LHCN-M2 (cell line): ENCODE data around the gene METAP1D. TPM values are rescaled to one million over a fixed set of nuclear protein-coding genes. Genes with fewer than 3 reads are reported as not detected.
A peak's percentile ranks its signal among the peaks of the same experiment; 100 is the strongest.
"Not testable (repeated sequence)": the region's sequence is repeated elsewhere in the genome, so short reads cannot be mapped to it uniquely, and the experiment has no call there.

ENCODE experiments used
- DNase-seq: peaks from one replicate; pipeline ENCODE4 v3.0.0-alpha.2; 2012; ENCODE audit warnings: low read depth
- polyA plus RNA-seq: library from polyadenylated mRNA; unstranded; fragments of >200 nt; gene quantifications from one replicate; pipeline ENCODE4 v1.2.1, GENCODE V29; 2012; ENCODE audit warnings: missing spikeins
- total RNA-seq: library from RNA; depleted of rRNA; stranded (reverse); fragments of >200 nt; gene quantifications from 2 replicates; pipeline ENCODE4 v1.2.3, GENCODE V29; 2014; rRNA removed

Gene METAP1D
- total RNA-seq: 6.9 and 8.2 TPM in 2 replicates
- 3.1 TPM for polyA plus RNA-seq

GRCh38 chr2:171999604-172000469 lies at the start of gene METAP1D:
Gene METAP1D, plus strand, starts transcription at chr2:171999953. Its CDS starts 17 bp downstream, at chr2:171999970.
- peak; percentile 87 for DNase-seq

- DNase-seq: no peak
These were observed 47.5 kb upstream of the METAP1D start for GRCh38 chr2:171952276-171952675.

GRCh38 chr2:171952748-171953147 lies 47.0 kb upstream of the METAP1D start:
- DNase-seq: no peak

GRCh38 chr2:171956135-171956825 lies 43.5 kb upstream of the METAP1D start:
- no peak for DNase-seq

GRCh38 chr2:171957061-171957460 lies 42.7 kb upstream of the METAP1D start:
- peak; percentile 49 for DNase-seq

GRCh38 chr2:171958475-171958874 lies 41.3 kb upstream of the METAP1D start:
- peak; percentile 68 for DNase-seq

- DNase-seq: no peak
These were observed 39.8 kb upstream of the METAP1D start for GRCh38 chr2:171959998-171960397.

GRCh38 chr2:171960570-171960969 lies 39.2 kb upstream of the METAP1D start:
- peak; percentile 8 for DNase-seq

- no peak for DNase-seq
These were observed 36.6 kb upstream of the METAP1D start for GRCh38 chr2:171963198-171963597.

GRCh38 chr2:171964308-171964707 lies 35.4 kb upstream of the METAP1D start:
- no peak for DNase-seq

- DNase-seq: no peak
These were observed 34.5 kb upstream of the METAP1D start for GRCh38 chr2:171965238-171965637.

- no peak for DNase-seq
These were observed 34.1 kb upstream of the METAP1D start for GRCh38 chr2:171965661-171966060.

GRCh38 chr2:171966235-171966634 lies 33.5 kb upstream of the METAP1D start:
- DNase-seq: no peak

- DNase-seq: no peak
These were observed 33.1 kb upstream of the METAP1D start for GRCh38 chr2:171966688-171967087.

- DNase-seq: no peak
These were observed 31.2 kb upstream of the METAP1D start for GRCh38 chr2:171968509-171968908.

GRCh38 chr2:171972329-171972982 lies 27.3 kb upstream of the METAP1D start:
- DNase-seq: no peak

- no peak for DNase-seq
These were observed 20.6 kb upstream of the METAP1D start for GRCh38 chr2:171979103-171979502.

GRCh38 chr2:171983924-171984323 lies 15.8 kb upstream of the METAP1D start:
- DNase-seq: not testable (repeated sequence)

- DNase-seq: no peak
These were observed 14.7 kb upstream of the METAP1D start for GRCh38 chr2:171985076-171985475.

GRCh38 chr2:171986778-171987177 lies 13.0 kb upstream of the METAP1D start:
- DNase-seq: no peak

- no peak for DNase-seq
These were observed 8.7 kb upstream of the METAP1D start for GRCh38 chr2:171991027-171991426.

- DNase-seq: no peak
These were observed 4.2 kb upstream of the METAP1D start for GRCh38 chr2:171995586-171995985.
